Measurements from ENCODE around the gene HSPBAP1.
"Not testable (repeated sequence)": the region's sequence is repeated elsewhere in the genome, so short reads cannot be mapped to it uniquely, and the experiment has no call there.

Gene HSPBAP1

GRCh38 chr3:122732682-122733525 is 60.7 kb downstream of the HSPBAP1 start:
- H3K9me3 Mint-ChIP-seq; DNase-seq; H3K27me3 Mint-ChIP-seq; H3K4me1 Mint-ChIP-seq (ENCODE audit: low read depth); H3K27ac Mint-ChIP-seq; H3K4me3 Mint-ChIP-seq: not testable (repeated sequence)
- peaks cover 66% of the 10 kb centered on the region for H3K36me3 Mint-ChIP-seq (ENCODE audit: low read depth)

- Mint-ChIP-seq H3K4me3 (no peak overlapping the region), H3K4me1 (ENCODE audit: low read depth) (no peaks in the 10 kb centered on the region), H3K27ac (no peak overlapping the region), H3K27me3 (no peaks in the 10 kb centered on the region), H3K9me3 (no peaks in the 10 kb centered on the region), H3K36me3 (ENCODE audit: low read depth) (peaks cover 78% of the 10 kb centered on the region)
- DNase-seq, result no peak
Measured at GRCh38 chr3:122730240-122730639, 63.4 kb downstream of the HSPBAP1 start.

DNA sequence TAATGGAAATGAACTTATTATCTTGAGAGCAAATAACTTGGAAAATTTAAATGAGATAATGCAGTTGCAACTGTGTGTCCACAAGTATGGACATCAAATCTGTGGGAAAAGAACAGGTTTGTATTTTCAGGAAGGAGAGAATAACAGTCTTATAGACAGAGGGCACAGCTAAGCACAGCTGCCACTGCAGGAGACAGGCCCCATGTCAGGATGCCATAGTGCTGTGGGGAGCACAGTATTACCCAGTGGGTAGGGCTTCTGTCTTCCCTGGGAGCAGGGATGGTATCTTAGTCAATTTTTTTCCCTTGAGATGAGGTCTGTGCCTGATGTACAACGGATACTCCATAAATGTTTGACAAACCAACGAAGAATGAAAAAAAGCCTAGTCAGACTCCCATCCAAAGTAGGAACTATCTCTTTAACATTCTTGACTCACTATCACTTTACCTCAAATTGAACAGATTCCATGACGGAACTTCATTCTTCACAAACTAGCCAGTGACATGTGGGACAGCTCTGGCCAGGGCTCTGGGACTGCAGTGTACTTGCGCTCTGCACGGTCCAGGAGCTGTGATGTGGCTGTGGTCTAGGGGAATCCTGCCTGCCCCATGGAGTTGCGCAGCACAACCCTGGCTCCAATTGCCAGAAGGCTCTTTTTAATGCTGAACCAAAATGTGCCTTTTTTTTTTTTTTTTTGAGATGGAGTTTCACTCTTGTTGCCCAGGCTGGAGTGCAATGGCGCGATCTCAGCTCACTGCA is 64.7 kb downstream of the HSPBAP1 start:
- DNase-seq, result no peak
- no peak overlapping the region for H3K27ac Mint-ChIP-seq

DNA sequence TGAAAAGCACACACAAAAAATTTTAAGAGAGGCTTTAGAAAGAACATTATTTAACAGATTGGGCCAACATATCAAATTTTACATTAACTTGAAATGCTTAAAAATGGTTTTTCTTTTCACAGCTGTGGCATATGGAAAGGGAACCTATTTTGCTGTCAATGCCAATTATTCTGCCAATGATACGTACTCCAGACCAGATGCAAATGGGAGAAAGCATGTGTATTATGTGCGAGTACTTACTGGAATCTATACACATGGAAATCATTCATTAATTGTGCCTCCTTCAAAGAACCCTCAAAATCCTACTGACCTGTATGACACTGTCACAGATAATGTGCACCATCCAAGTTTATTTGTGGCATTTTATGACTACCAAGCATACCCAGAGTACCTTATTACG is 65.4 kb downstream of the HSPBAP1 start:
- H3K27ac Mint-ChIP-seq, result no peak overlapping the region
- no peaks in the 10 kb centered on the region for H3K4me1 Mint-ChIP-seq (ENCODE audit: low read depth)
- no peak for DNase-seq
- H3K36me3 Mint-ChIP-seq (ENCODE audit: low read depth), result peaks cover 78% of the 10 kb centered on the region
- H3K9me3 Mint-ChIP-seq, result no peaks in the 10 kb centered on the region
- no peaks in the 10 kb centered on the region for H3K27me3 Mint-ChIP-seq
- H3K4me3 Mint-ChIP-seq, result no peak overlapping the region

More for the DNA sequence above, 64.7 kb downstream of the HSPBAP1 start:
- H3K9me3 Mint-ChIP-seq, result no peaks in the 10 kb centered on the region
- H3K4me1 Mint-ChIP-seq (ENCODE audit: low read depth), result no peaks in the 10 kb centered on the region
- peaks cover 78% of the 10 kb centered on the region for H3K36me3 Mint-ChIP-seq (ENCODE audit: low read depth)
- no peak overlapping the region for H3K4me3 Mint-ChIP-seq
- no peaks in the 10 kb centered on the region for H3K27me3 Mint-ChIP-seq

GRCh38 chr3:122727766-122728165 is 65.9 kb downstream of the HSPBAP1 start:
- no peaks in the 10 kb centered on the region for H3K27me3 Mint-ChIP-seq
- no peaks in the 10 kb centered on the region for H3K4me1 Mint-ChIP-seq (ENCODE audit: low read depth)
- no peaks in the 10 kb centered on the region for H3K9me3 Mint-ChIP-seq
- H3K36me3 Mint-ChIP-seq (ENCODE audit: low read depth), result peaks cover 78% of the 10 kb centered on the region
- no peak for DNase-seq
- H3K27ac Mint-ChIP-seq, result no peak overlapping the region
- H3K4me3 Mint-ChIP-seq, result no peak overlapping the region

- peaks cover 79% of the 10 kb centered on the region for H3K36me3 Mint-ChIP-seq (ENCODE audit: low read depth)
- H3K9me3 Mint-ChIP-seq, result no peaks in the 10 kb centered on the region
- no peaks in the 10 kb centered on the region for H3K4me1 Mint-ChIP-seq (ENCODE audit: low read depth)
- DNase-seq, result no peak
- no peak overlapping the region for H3K4me3 Mint-ChIP-seq
- no peak overlapping the region for H3K27ac Mint-ChIP-seq
- H3K27me3 Mint-ChIP-seq, result no peaks in the 10 kb centered on the region
Measured at GRCh38 chr3:122727294-122727693, 66.3 kb downstream of the HSPBAP1 start.

- H3K9me3 Mint-ChIP-seq, result no peaks in the 10 kb centered on the region
- no peak for DNase-seq
- H3K27me3 Mint-ChIP-seq, result no peaks in the 10 kb centered on the region
- peaks cover 83% of the 10 kb centered on the region for H3K36me3 Mint-ChIP-seq (ENCODE audit: low read depth)
- no peak overlapping the region for H3K4me3 Mint-ChIP-seq
- no peaks in the 10 kb centered on the region for H3K4me1 Mint-ChIP-seq (ENCODE audit: low read depth)
- H3K27ac Mint-ChIP-seq, result no peak overlapping the region
Measured at GRCh38 chr3:122725106-122725505, 68.5 kb downstream of the HSPBAP1 start.

GRCh38 chr3:122719273-122719921 is 74.2 kb downstream of the HSPBAP1 start:
- Mint-ChIP-seq H3K4me1 (ENCODE audit: low read depth) (no peaks in the 10 kb centered on the region), H3K27ac (no peak overlapping the region), H3K27me3 (no peaks in the 10 kb centered on the region), H3K9me3 (no peaks in the 10 kb centered on the region), H3K4me3 (no peak overlapping the region), H3K36me3 (ENCODE audit: low read depth) (peaks cover 94% of the 10 kb centered on the region)
- no peak for DNase-seq

- DNase-seq, result no peak
- peaks cover 3% of the 10 kb centered on the region for H3K4me1 Mint-ChIP-seq (ENCODE audit: low read depth)
- H3K27ac Mint-ChIP-seq, result no peak overlapping the region
- H3K36me3 Mint-ChIP-seq (ENCODE audit: low read depth), result peaks cover 95% of the 10 kb centered on the region
- H3K27me3 Mint-ChIP-seq, result no peaks in the 10 kb centered on the region
- no peaks in the 10 kb centered on the region for H3K9me3 Mint-ChIP-seq
- no peak overlapping the region for H3K4me3 Mint-ChIP-seq
Measured at GRCh38 chr3:122716667-122717066, 77.0 kb downstream of the HSPBAP1 start.

- no peak overlapping the region for H3K4me3 Mint-ChIP-seq
- no peaks in the 10 kb centered on the region for H3K27me3 Mint-ChIP-seq
- H3K9me3 Mint-ChIP-seq, result no peaks in the 10 kb centered on the region
- H3K27ac Mint-ChIP-seq, result no peak overlapping the region
- DNase-seq, result no peak
- H3K36me3 Mint-ChIP-seq (ENCODE audit: low read depth), result peaks cover 94% of the 10 kb centered on the region
- peaks cover 25% of the 10 kb centered on the region for H3K4me1 Mint-ChIP-seq (ENCODE audit: low read depth)
Measured at GRCh38 chr3:122714273-122714672, 79.4 kb downstream of the HSPBAP1 start.

DNA sequence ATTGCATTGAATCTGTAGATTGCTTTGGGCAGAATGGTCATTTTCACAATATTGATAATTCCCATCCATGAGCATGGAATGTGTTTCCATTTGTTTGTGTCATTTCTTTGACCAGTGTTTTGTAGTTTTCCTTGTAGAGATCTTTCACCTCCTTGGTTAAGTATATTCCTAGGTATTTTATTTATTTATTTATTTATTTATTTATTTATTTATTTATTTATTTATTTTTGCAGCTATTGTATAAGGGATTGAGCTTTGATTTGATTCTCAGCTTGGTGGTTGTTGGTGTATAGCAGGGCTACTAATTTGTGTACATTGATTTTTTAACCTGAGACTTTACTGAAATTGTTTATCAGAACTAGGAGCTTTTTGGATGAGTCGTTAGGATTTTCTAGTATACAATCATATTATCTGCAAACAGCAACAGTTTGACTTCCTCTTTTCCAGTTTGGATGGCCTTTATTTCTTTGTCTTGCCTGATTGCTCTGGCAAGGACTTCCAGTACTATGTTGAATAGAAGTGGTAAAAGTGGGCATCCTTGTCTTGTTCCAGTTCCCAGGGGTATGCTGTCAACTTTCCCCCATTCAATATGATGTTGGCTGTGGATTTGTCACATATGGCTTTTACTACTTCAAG is 82.9 kb downstream of the HSPBAP1 start:
- Mint-ChIP-seq H3K4me1 (ENCODE audit: low read depth) (peaks cover 30% of the 10 kb centered on the region), H3K36me3 (ENCODE audit: low read depth) (peaks cover 92% of the 10 kb centered on the region)
- H3K27me3 Mint-ChIP-seq, DNase-seq, H3K9me3 Mint-ChIP-seq, H3K27ac Mint-ChIP-seq, H3K4me3 Mint-ChIP-seq: not testable (repeated sequence)

- DNase-seq, result no peak
- peaks cover 18% of the 10 kb centered on the region for H3K4me1 Mint-ChIP-seq (ENCODE audit: low read depth)
- H3K27me3 Mint-ChIP-seq, result no peaks in the 10 kb centered on the region
- peaks cover 89% of the 10 kb centered on the region for H3K36me3 Mint-ChIP-seq (ENCODE audit: low read depth)
- H3K4me3 Mint-ChIP-seq, result no peak overlapping the region
- H3K27ac Mint-ChIP-seq, result no peak overlapping the region
- H3K9me3 Mint-ChIP-seq, result no peaks in the 10 kb centered on the region
Measured at GRCh38 chr3:122705379-122705778, 88.3 kb downstream of the HSPBAP1 start.

DNA sequence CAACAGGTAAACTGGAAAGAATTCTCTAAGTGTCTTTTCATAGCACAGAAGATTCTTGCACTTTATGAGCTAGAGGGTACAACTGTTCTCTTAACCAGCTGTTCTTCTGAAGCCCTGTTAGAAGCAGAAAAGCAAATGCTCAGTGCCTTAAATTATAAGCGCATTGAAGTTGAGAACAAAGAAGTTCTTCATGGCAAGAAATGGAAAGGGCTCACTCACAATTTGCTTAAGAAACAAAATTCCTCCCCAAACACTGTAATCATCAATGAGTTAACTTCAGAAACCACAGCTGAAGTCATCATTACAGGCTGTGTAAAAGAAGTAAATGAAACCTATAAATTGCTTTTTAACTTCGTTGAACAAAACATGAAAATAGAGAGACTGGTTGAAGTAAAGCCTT is 93.4 kb downstream of the HSPBAP1 start:
- Mint-ChIP-seq H3K27ac (no peak overlapping the region), H3K4me3 (no peak overlapping the region), H3K4me1 (ENCODE audit: low read depth) (peaks cover 5% of the 10 kb centered on the region), H3K36me3 (ENCODE audit: low read depth) (peaks cover 90% of the 10 kb centered on the region), H3K27me3 (no peaks in the 10 kb centered on the region), H3K9me3 (no peaks in the 10 kb centered on the region)
- DNase-seq, result no peak

DNA sequence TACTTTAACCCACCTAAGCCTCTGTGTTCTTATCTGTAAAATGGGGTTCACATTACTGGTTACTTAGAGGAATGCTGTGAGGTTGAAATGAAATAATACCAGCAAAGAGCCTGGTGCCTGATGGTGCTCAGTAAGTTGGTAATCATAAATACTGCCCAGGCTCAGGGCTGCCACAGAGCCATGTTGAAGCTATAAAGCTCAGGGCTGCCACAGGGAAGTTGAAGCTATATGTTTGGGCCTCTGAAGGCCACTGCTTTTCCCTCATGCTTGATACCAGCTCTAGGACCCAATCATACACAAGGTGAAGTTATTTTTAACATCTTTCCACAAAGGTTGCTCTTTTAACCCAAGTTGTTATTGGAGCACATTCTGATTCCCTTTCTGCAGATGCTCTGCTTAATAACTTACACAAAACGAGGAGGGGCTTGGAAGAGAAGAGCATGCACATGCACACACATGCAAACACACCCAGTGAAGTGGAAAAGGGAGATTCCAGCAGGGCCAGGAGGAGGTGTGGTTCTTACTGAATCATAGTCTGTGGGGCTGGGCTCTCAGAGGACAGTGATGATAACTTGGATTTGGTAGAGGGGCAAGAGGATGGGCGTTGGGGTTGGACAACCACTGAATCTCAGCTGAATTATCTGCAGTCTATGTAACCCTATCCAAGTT is 95.5 kb downstream of the HSPBAP1 start:
- no peaks in the 10 kb centered on the region for H3K9me3 Mint-ChIP-seq
- no peak overlapping the region for H3K4me3 Mint-ChIP-seq
- no peaks in the 10 kb centered on the region for H3K27me3 Mint-ChIP-seq
- no peak overlapping the region for H3K27ac Mint-ChIP-seq
- peaks cover 10% of the 10 kb centered on the region for H3K4me1 Mint-ChIP-seq (ENCODE audit: low read depth)
- H3K36me3 Mint-ChIP-seq (ENCODE audit: low read depth), result peaks cover 90% of the 10 kb centered on the region
- no peak for DNase-seq

Measured in activated T-cell treated with anti-CD3 and anti-CD28 coated beads, Interleukin-2, amount 50 U/mL, for 24 hours (primary cell).